ENCODE measurements around the gene RGS6. TPM values are rescaled to one million over a fixed set of nuclear protein-coding genes. Genes with fewer than 3 reads are reported as not detected.

RGS6 gene
- total RNA-seq, 1 donor from 2014 or later = 0.34 TPM

GRCh38 chr14:72040528-72040927, 108.3 kb downstream of the RGS6 start:
- no peaks in the 10 kb centered on the region for H3K36me3 ChIP-seq (ENCODE audit: insufficient read depth, low read length)

DNA sequence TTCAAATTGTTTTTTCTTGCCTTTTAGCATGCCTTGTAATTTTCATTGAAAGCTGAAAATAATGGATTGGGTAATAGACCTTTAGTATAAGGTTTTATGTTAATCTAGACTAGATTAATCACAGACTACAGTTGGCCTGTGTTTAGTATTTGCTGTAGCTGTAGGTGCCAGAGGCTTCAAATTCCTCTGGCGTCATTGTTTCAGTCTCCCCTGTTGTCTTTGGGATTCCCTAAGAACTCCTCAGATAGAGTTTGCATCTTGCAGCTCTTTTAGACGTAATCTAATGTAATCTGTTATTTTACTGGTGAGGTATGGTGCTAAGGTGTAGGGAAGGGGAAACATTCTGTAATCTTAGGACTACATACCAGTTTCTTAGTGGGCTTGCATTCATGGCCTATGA, 113.0 kb downstream of the RGS6 start:
- Histone ChIP-seq H3K4me3 (ENCODE audit: insufficient read depth, low read depth, low read length) (no peak overlapping the region), H3K27ac (ENCODE audit: low read depth, low read length) (no peak overlapping the region)

More at GRCh38 chr14:72040528-72040927, 108.3 kb downstream of the RGS6 start:
- Histone ChIP-seq H3K4me1 (ENCODE audit: insufficient read depth, low read length) (no peaks in the 10 kb centered on the region), H3K4me3 (ENCODE audit: insufficient read depth, low read depth, low read length) (no peak overlapping the region), H3K9me3 (ENCODE audit: insufficient read depth, low read depth, low read length) (no peaks in the 10 kb centered on the region), H3K4me2 (ENCODE audit: low read length) (no peak overlapping the region), H3K79me2 (ENCODE audit: insufficient read depth, low read length) (no peaks in the 10 kb centered on the region), H2AFZ (ENCODE audit: low read depth, low read length) (no peak overlapping the region), H4K20me1 (ENCODE audit: insufficient read depth, low read length) (no peaks in the 10 kb centered on the region), H3K27ac (ENCODE audit: low read depth, low read length) (no peak overlapping the region), H3K9ac (ENCODE audit: low read length) (no peak overlapping the region), H3K27me3 (ENCODE audit: insufficient read depth, low read length) (no peaks in the 10 kb centered on the region)
- no peaks in the 10 kb centered on the region for H3K4me1 Mint-ChIP-seq (ENCODE audit: low read depth, unreplicated experiment)
- H3K27me3 Mint-ChIP-seq (ENCODE audit: low read depth, unreplicated experiment) = peaks cover 4% of the 10 kb centered on the region
- no peak for TF ChIP-seq EZH2 (IDR thresholded peaks at IDR 0.05; ENCODE audit: insufficient read depth, low read length)
- TF ChIP-seq, protein P1, sequence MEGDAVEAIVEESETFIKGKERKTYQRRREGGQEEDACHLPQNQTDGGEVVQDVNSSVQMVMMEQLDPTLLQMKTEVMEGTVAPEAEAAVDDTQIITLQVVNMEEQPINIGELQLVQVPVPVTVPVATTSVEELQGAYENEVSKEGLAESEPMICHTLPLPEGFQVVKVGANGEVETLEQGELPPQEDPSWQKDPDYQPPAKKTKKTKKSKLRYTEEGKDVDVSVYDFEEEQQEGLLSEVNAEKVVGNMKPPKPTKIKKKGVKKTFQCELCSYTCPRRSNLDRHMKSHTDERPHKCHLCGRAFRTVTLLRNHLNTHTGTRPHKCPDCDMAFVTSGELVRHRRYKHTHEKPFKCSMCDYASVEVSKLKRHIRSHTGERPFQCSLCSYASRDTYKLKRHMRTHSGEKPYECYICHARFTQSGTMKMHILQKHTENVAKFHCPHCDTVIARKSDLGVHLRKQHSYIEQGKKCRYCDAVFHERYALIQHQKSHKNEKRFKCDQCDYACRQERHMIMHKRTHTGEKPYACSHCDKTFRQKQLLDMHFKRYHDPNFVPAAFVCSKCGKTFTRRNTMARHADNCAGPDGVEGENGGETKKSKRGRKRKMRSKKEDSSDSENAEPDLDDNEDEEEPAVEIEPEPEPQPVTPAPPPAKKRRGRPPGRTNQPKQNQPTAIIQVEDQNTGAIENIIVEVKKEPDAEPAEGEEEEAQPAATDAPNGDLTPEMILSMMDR (IDR thresholded peaks at IDR 0.05; ENCODE audit: insufficient read depth, low read depth, low read length) = no peak
- DNase-seq (ENCODE audit: low read depth) = no peak
- no peak for FAIRE-seq
- peaks cover 3% of the 10 kb centered on the region for H3K9me3 Mint-ChIP-seq (ENCODE audit: unreplicated experiment)
- no peak overlapping the region for H3K27ac Mint-ChIP-seq (ENCODE audit: unreplicated experiment)
- H3K36me3 Mint-ChIP-seq (ENCODE audit: low read depth, unreplicated experiment) = no peaks in the 10 kb centered on the region
- H3K4me3 Mint-ChIP-seq (ENCODE audit: unreplicated experiment) = no peak overlapping the region

GRCh38 chr14:72045885-72046284, 113.7 kb downstream of the RGS6 start:
- TF ChIP-seq, protein P1 (IDR thresholded peaks at IDR 0.05; ENCODE audit: insufficient read depth, low read depth, low read length) = no peak
- no peak for TF ChIP-seq EZH2 (IDR thresholded peaks at IDR 0.05; ENCODE audit: insufficient read depth, low read length)
- Mint-ChIP-seq H3K27me3 (ENCODE audit: low read depth, unreplicated experiment) (peaks cover 4% of the 10 kb centered on the region), H3K27ac (ENCODE audit: unreplicated experiment) (no peak overlapping the region), H3K4me3 (ENCODE audit: unreplicated experiment) (no peak overlapping the region), H3K36me3 (ENCODE audit: low read depth, unreplicated experiment) (no peaks in the 10 kb centered on the region), H3K9me3 (ENCODE audit: unreplicated experiment) (peaks cover 5% of the 10 kb centered on the region), H3K4me1 (ENCODE audit: low read depth, unreplicated experiment) (peaks cover 10% of the 10 kb centered on the region)
- Histone ChIP-seq H3K9me3 (ENCODE audit: insufficient read depth, low read depth, low read length) (no peaks in the 10 kb centered on the region), H4K20me1 (ENCODE audit: insufficient read depth, low read length) (no peaks in the 10 kb centered on the region), H3K4me3 (ENCODE audit: insufficient read depth, low read depth, low read length) (no peak overlapping the region), H3K36me3 (ENCODE audit: insufficient read depth, low read length) (no peaks in the 10 kb centered on the region), H3K27ac (ENCODE audit: low read depth, low read length) (no peak overlapping the region), H2AFZ (ENCODE audit: low read depth, low read length) (no peak overlapping the region), H3K27me3 (ENCODE audit: insufficient read depth, low read length) (no peaks in the 10 kb centered on the region), H3K9ac (ENCODE audit: low read length) (no peak overlapping the region), H3K4me1 (ENCODE audit: insufficient read depth, low read length) (no peaks in the 10 kb centered on the region), H3K4me2 (ENCODE audit: low read length) (no peak overlapping the region), H3K79me2 (ENCODE audit: insufficient read depth, low read length) (no peaks in the 10 kb centered on the region)
- DNase-seq (ENCODE audit: low read depth) (no peak), FAIRE-seq (no peak)

More for the DNA sequence above, 113.0 kb downstream of the RGS6 start:
- Histone ChIP-seq H3K79me2 (ENCODE audit: insufficient read depth, low read length) (no peaks in the 10 kb centered on the region), H3K4me2 (ENCODE audit: low read length) (no peak overlapping the region), H3K9ac (ENCODE audit: low read length) (no peak overlapping the region), H2AFZ (ENCODE audit: low read depth, low read length) (no peak overlapping the region), H4K20me1 (ENCODE audit: insufficient read depth, low read length) (no peaks in the 10 kb centered on the region), H3K36me3 (ENCODE audit: insufficient read depth, low read length) (no peaks in the 10 kb centered on the region), H3K27me3 (ENCODE audit: insufficient read depth, low read length) (no peaks in the 10 kb centered on the region), H3K9me3 (ENCODE audit: insufficient read depth, low read depth, low read length) (no peaks in the 10 kb centered on the region), H3K4me1 (ENCODE audit: insufficient read depth, low read length) (no peaks in the 10 kb centered on the region)
- peaks cover 4% of the 10 kb centered on the region for H3K27me3 Mint-ChIP-seq (ENCODE audit: low read depth, unreplicated experiment)
- peaks cover 10% of the 10 kb centered on the region for H3K4me1 Mint-ChIP-seq (ENCODE audit: low read depth, unreplicated experiment)
- TF ChIP-seq EZH2 (IDR thresholded peaks at IDR 0.05; ENCODE audit: insufficient read depth, low read length) = no peak
- no peak overlapping the region for H3K27ac Mint-ChIP-seq (ENCODE audit: unreplicated experiment)
- peaks cover 5% of the 10 kb centered on the region for H3K9me3 Mint-ChIP-seq (ENCODE audit: unreplicated experiment)
- FAIRE-seq (no peak), DNase-seq (ENCODE audit: low read depth) (no peak)
- H3K4me3 Mint-ChIP-seq (ENCODE audit: unreplicated experiment) = no peak overlapping the region
- no peaks in the 10 kb centered on the region for H3K36me3 Mint-ChIP-seq (ENCODE audit: low read depth, unreplicated experiment)

Data from astrocyte (in vitro differentiated cells and primary cell).